OCI-LY7 (cell line): Measurements from ENCODE around the gene PLXNB2. TPM values are rescaled to one million over a fixed set of nuclear protein-coding genes. Genes with fewer than 3 reads are reported as not detected.
"Not testable (repeated sequence)": the region's sequence is repeated elsewhere in the genome, so short reads cannot be mapped to it uniquely, and the experiment has no call there.

ENCODE experiments used
- BruUV-seq: library from RNA; stranded (reverse); fragments of 400-500 nt; replicated peaks from 2 replicates; lab custom pipeline; 2021; lab: Mats Ljungman, UMichigan
- CTCF ChIA-PET: fragments of 300-600 bp; sonication (Branson Sonifier 250); formaldehyde crosslinking; loops from one replicate; lab custom pipeline; 2022; ENCODE audit warnings: antibody characterized with exemption; ENCODE audit not compliant: unreplicated experiment; lab: Charles Lee
- POLR2A ChIA-PET: fragments of 300-600 bp; sonication (Branson Sonifier 250); formaldehyde crosslinking; loops from one replicate; lab custom pipeline; 2022; ENCODE audit warnings: antibody characterized with exemption; lab: Charles Lee
- DNase-seq: peaks from one replicate; pipeline ENCODE4 v3.0.0-alpha.2; 2015; ENCODE audit warnings: low spot score
- H2AFZ ChIP-seq: fragments of 200-600 bp; sonication (generic), shearing (Covaris generic); 2 replicates; pipeline ENCODE4 v1.6.1; 2014; ENCODE audit warnings: mild to moderate bottlenecking, antibody characterized with exemption, low read length, moderate library complexity
- H3K27ac ChIP-seq: fragments of 200-600 bp; sonication (generic); 2 replicates; pipeline ENCODE4 v1.5.1; 2014; ENCODE audit warnings: mixed run types, low read depth, mild to moderate bottlenecking, moderate library complexity, low read length, inconsistent platforms; ENCODE audit not compliant: poor library complexity, severe bottlenecking
- H3K36me3 ChIP-seq: fragments of 200-600 bp; sonication (generic); 2 replicates; pipeline ENCODE4 v1.6.1; 2014; ENCODE audit warnings: mild to moderate bottlenecking, antibody characterized with exemption, low read length, moderate library complexity, mixed read lengths; ENCODE audit not compliant: insufficient read depth
- H3K4me1 ChIP-seq: fragments of 200-600 bp; sonication (generic); 2 replicates; pipeline ENCODE4 v1.5.1; 2014; ENCODE audit warnings: mild to moderate bottlenecking, low read length; ENCODE audit not compliant: insufficient read depth, poor library complexity, severe bottlenecking
- H3K4me2 ChIP-seq: fragments of 200-600 bp; sonication (generic); 2 replicates; pipeline ENCODE4 v1.6.1; 2014; ENCODE audit warnings: mild to moderate bottlenecking, low read length
- H3K4me3 ChIP-seq: fragments of 200-600 bp; sonication (generic); 2 replicates; pipeline ENCODE4 v1.5.1; 2014; ENCODE audit warnings: mild to moderate bottlenecking, low read depth, low read length; ENCODE audit not compliant: poor library complexity, severe bottlenecking
- H3K79me2 ChIP-seq: fragments of 200-600 bp; sonication (generic); 2 replicates; pipeline ENCODE4 v1.6.1; 2016; ENCODE audit warnings: low read depth, mild to moderate bottlenecking, low read length, moderate library complexity, mixed read lengths; ENCODE audit not compliant: insufficient read depth
- H3K9me2 ChIP-seq: fragments of 200-600 bp; sonication (generic); 2 replicates; pipeline ENCODE4 v1.6.1; 2016; ENCODE audit warnings: mild to moderate bottlenecking, low read length, mixed read lengths; ENCODE audit not compliant: insufficient read depth
- H3K9me3 ChIP-seq: fragments of 200-600 bp; sonication (generic); 2 replicates; pipeline ENCODE4 v1.6.1; 2014; ENCODE audit warnings: mild to moderate bottlenecking, mixed run types, low read length, mixed read lengths
- H4K20me1 ChIP-seq: fragments of 200-600 bp; sonication (generic); 2 replicates; pipeline ENCODE4 v1.6.1; 2014; ENCODE audit warnings: mild to moderate bottlenecking, antibody characterized with exemption, low read length, moderate library complexity, mixed read lengths; ENCODE audit not compliant: insufficient read depth
- EZH2phosphoT487 ChIP-seq: fragments of 200-600 bp; sonication (generic); IDR thresholded peaks from 2 replicates; pipeline ENCODE4 v1.6.1; 2018; ENCODE audit warnings: low read depth, borderline replicate concordance, mild to moderate bottlenecking, mixed run types, antibody characterized with exemption, low read length, moderate library complexity, mixed read lengths
- intact Hi-C: fragments of 100-400 bp; cut with micrococcal nuclease; formaldehyde crosslinking; loops from one replicate; pipeline ENCODE4 v1.10.0; 2022; ENCODE audit not compliant: unreplicated experiment
- total RNA-seq, 2 experiments: library from RNA; depleted of rRNA in 1 of 2; stranded (reverse); fragments of >200 nt in 1 of 2; shearing (Covaris generic) in 1 of 2; gene quantifications; 2 replicates each; pipeline ENCODE4 v1.2.3, GENCODE V29; 2014 to 2022
- TF ChIP-seq, protein P1 (sequence below): fragments of 200-600 bp; sonication (generic); conservative IDR thresholded peaks from 2 replicates; pipeline ENCODE4 v1.5.1; 2014; ENCODE audit warnings: mild to moderate bottlenecking, antibody characterized with exemption, low read length, moderate library complexity, mixed read lengths

PLXNB2 gene
- total RNA-seq, 2 experiments from 2014 or later = 10.7 to 39.2 TPM

DNA sequence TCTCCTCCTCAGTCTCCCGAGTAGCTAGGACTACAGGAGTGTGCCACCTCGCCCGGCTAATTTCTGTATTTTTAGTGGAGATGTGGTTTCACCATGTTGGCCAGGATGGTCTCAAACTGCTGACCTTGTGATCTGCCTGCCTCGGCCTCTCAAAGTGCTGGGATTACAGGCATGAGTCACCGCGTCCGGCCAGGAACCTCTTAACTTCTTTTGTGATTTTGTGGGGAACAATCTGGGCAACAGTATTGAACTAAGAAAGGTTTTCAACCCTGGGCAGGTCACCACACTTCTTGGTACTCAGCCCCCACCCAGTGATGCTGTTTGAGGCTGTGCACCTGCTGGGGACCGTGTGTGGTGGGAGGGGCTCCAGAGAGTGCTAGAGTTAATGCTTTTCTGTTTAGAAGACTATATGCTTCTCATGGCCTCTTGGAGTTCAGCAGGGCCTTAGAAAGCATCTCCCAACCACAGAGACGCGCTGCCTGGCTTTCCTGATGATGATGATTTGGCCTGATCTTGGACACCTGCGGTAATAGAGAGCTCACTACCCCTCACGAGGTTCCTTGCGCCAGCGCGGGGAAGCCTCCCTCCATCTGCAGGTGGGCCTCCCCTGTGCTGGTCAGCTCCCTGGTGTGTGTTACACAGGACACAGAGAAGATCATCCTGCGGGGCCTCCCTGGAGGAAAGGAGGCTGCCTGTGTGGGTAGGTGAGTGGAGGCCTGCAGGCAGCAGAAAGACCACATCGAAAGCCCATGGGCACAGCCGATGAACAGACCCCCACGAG lies 18.2 kb upstream of the PLXNB2 start:
- POLR2A ChIA-PET = interaction anchor here (0.7 to 1.5 kb wide), 2 partner anchors 9 to 25 kb away, joined by 3 to 8 read pairs; no protein-coding TSS in a partner anchor
- no peak for DNase-seq
- Histone ChIP-seq H3K9me3 (no peaks in the 10 kb centered on the region), H3K4me1 (peaks cover 32% of the 10 kb centered on the region), H2AFZ (no peak overlapping the region), H3K79me2 (no peaks in the 10 kb centered on the region), H3K4me3 (no peak overlapping the region), H3K9me2 (no peaks in the 10 kb centered on the region), H3K27ac (no peak overlapping the region), H4K20me1 (no peaks in the 10 kb centered on the region), H3K36me3 (no peaks in the 10 kb centered on the region), H3K4me2 (peak overlapping the region; percentile 59; the same call in 1 of the 2 replicates)
- intact Hi-C loops = loop anchor here (2.0 to 5.0 kb wide), 2 partner anchors 33 to 49 kb away; no protein-coding TSS in a partner anchor
- TF ChIP-seq, protein P1, sequence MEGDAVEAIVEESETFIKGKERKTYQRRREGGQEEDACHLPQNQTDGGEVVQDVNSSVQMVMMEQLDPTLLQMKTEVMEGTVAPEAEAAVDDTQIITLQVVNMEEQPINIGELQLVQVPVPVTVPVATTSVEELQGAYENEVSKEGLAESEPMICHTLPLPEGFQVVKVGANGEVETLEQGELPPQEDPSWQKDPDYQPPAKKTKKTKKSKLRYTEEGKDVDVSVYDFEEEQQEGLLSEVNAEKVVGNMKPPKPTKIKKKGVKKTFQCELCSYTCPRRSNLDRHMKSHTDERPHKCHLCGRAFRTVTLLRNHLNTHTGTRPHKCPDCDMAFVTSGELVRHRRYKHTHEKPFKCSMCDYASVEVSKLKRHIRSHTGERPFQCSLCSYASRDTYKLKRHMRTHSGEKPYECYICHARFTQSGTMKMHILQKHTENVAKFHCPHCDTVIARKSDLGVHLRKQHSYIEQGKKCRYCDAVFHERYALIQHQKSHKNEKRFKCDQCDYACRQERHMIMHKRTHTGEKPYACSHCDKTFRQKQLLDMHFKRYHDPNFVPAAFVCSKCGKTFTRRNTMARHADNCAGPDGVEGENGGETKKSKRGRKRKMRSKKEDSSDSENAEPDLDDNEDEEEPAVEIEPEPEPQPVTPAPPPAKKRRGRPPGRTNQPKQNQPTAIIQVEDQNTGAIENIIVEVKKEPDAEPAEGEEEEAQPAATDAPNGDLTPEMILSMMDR = no peak
- TF ChIP-seq EZH2phosphoT487 = no peak
- no TSS peak for BruUV-seq
- CTCF ChIA-PET = interaction anchor here (0.8 kb wide), 1 partner anchor 49 kb away, joined by 20 read pairs; no protein-coding TSS in a partner anchor

GRCh38 chr22:50323900-50324299 lies 16.5 kb upstream of the PLXNB2 start:
- no peak for TF ChIP-seq EZH2phosphoT487
- TF ChIP-seq, protein P1 = no peak
- Histone ChIP-seq H3K4me3 (no peak overlapping the region), H3K79me2 (no peaks in the 10 kb centered on the region), H3K27ac (no peak overlapping the region), H3K9me2 (no peaks in the 10 kb centered on the region), H3K4me1 (peaks cover 45% of the 10 kb centered on the region), H3K36me3 (no peaks in the 10 kb centered on the region), H3K4me2 (no peak overlapping the region), H2AFZ (no peak overlapping the region), H4K20me1 (no peaks in the 10 kb centered on the region), H3K9me3 (no peaks in the 10 kb centered on the region)
- ChIA-PET POLR2A (interaction anchor here (0.6 to 1.5 kb wide), 3 partner anchors 10 to 84 kb away, joined by 3 to 8 read pairs (median 3); partner anchors contain the start of gene PLXNB2), CTCF (no interaction called here)
- intact Hi-C loops = no loop called here
- BruUV-seq = no TSS peak
- no peak for DNase-seq

- POLR2A ChIA-PET = interaction anchor here (1.2 kb wide), 1 partner anchor 12 kb away, joined by 5 read pairs; no protein-coding TSS in a partner anchor
- H3K9me2 ChIP-seq, H3K27ac ChIP-seq, BruUV-seq, H3K9me3 ChIP-seq, H2AFZ ChIP-seq, H3K4me2 ChIP-seq, intact Hi-C loops, DNase-seq, H3K36me3 ChIP-seq, H3K79me2 ChIP-seq, CTCF ChIA-PET, H3K4me3 ChIP-seq, H4K20me1 ChIP-seq: not testable (repeated sequence)
- peaks cover 55% of the 10 kb centered on the region for H3K4me1 ChIP-seq
Observed at GRCh38 chr22:50322382-50323104, 15.1 kb upstream of the PLXNB2 start.
